Endometrium (tissue), 2 donors: ENCODE measurements around the gene SLC39A3.

Source experiments
- FAIRE-seq: peaks from 2 replicates; lab custom pipeline; 2012; peaks lifted over from hg19 to GRCh38; lab: Jason Lieb, UNC
- donor health status: control.
- donor health status: control.

SLC39A3 gene

GRCh38 chr19:2702170-2703076 lies 37.4 kb downstream of the SLC39A3 start, which contains the start of gene GNG7:
GNG7 (minus strand) TSS chr19:2702694; CDS start chr19:2520688, 182,006 bp downstream.
- no peak for FAIRE-seq

GRCh38 chr19:2701361-2702169 lies 38.3 kb downstream of the SLC39A3 start:
- no peak for FAIRE-seq

- no peak for FAIRE-seq
Measured at GRCh38 chr19:2700660-2701360, 39.0 kb downstream of the SLC39A3 start.

- FAIRE-seq: no peak
Measured at GRCh38 chr19:2699413-2700140, 40.2 kb downstream of the SLC39A3 start.

GRCh38 chr19:2694196-2694595 lies 45.6 kb downstream of the SLC39A3 start:
- no peak for FAIRE-seq

- FAIRE-seq: no peak
Measured at GRCh38 chr19:2693492-2694160, 46.2 kb downstream of the SLC39A3 start.

GRCh38 chr19:2691951-2692350 lies 47.9 kb downstream of the SLC39A3 start:
- FAIRE-seq: no peak

- no peak for FAIRE-seq
Measured at GRCh38 chr19:2690856-2691255, 49.0 kb downstream of the SLC39A3 start.

- FAIRE-seq: no peak
Measured at GRCh38 chr19:2686360-2686759, 53.5 kb downstream of the SLC39A3 start.

- no peak for FAIRE-seq
Measured at GRCh38 chr19:2685204-2685704, 54.6 kb downstream of the SLC39A3 start.

GRCh38 chr19:2683430-2684003 lies 56.3 kb downstream of the SLC39A3 start:
- no peak for FAIRE-seq
